GM21367 (cell line): ENCODE data around the gene SRBD1.

Experiments used
- ATAC-seq: cut with Tn5 transposase; IDR thresholded peaks from one replicate; pipeline ENCODE4 v1.9.1; 2021; ENCODE audit not compliant: unreplicated experiment

Gene SRBD1

GRCh38 chr2:45554073-45554741 is 56.9 kb downstream of the SRBD1 start:
- no peak for ATAC-seq

- ATAC-seq, result no peak
Observed at GRCh38 chr2:45551862-45552261, 59.2 kb downstream of the SRBD1 start.

DNA sequence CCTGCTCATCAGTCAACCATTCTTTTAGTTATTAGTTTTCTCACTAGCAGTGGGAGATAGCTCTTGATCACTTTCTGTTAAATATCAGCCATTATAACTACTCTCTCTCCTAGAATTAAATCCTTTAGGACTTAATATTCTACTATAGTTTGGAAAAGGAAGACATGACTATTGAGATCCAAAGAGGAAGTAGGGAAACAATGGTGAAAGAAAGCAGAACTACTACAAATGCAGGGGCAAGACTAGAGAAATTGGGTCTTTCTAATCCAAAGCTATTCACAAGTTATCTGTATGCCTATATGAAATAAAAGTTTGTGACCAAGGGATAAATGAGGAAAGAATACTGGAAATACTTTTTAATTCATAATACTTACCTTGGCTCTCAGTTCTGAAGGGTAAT is 65.1 kb downstream of the SRBD1 start:
- no peak for ATAC-seq

GRCh38 chr2:45543257-45543656 is 67.8 kb downstream of the SRBD1 start:
- ATAC-seq, result no peak

DNA sequence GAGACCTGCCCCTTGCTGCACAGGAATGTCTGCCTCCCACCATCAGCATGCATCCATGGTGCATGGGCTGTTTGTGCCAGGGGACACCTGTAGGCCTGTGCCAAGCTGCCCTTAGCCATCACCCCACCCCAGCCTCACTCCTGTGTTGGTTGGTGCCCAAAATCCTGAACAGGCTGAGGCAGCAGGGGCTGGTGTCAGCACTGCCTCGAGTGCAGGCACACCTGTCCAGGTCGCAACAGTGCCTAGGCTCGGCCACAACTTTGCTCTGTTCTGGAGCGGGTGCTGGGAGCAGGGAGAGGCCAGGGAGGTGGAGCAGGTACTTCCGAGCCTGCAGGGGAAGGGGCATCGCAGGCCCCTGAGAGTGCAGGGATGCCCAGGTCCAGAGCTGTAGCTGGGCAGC is 69.1 kb downstream of the SRBD1 start:
- ATAC-seq, result no peak

- no peak for ATAC-seq
Observed at GRCh38 chr2:45541450-45541849, 69.6 kb downstream of the SRBD1 start.

DNA sequence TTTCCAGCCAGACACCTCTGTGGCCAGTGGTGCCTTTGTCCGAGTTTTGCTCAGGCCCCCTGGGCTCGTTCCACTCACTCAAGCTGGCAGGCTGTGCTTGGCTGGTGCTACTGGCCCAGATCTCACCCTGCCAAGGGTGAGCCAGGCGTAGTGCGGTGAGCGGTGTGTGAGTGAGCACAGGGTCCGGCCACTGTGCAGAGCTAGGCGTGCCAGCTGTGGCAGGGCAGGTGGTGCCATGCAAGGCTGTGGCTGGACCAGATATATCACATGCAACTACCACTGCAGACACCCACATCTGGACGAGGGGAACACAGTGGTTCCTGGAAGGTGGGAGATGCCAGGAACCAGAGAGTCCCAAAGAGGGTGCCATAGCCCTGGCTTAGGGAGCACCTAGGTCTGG is 70.1 kb downstream of the SRBD1 start:
- ATAC-seq, result no peak

DNA sequence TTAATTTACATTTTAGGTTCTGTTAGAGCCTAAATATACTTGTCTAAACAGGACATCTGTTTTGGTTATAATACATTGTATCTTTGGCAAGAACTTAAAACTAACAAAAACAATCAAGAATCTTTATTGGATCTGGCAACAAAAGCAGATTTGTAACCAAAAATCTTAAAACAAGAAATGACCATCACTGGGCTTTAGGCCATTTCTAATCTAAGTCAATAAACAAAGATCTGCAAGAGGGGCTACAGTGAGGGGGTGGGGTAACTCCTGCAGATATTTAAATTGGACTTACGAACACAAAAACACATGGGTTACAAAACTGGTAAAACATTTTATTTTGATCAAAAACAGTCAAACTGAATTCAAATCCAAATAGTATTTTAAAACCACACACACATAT is 77.3 kb downstream of the SRBD1 start:
- ATAC-seq, result no peak

DNA sequence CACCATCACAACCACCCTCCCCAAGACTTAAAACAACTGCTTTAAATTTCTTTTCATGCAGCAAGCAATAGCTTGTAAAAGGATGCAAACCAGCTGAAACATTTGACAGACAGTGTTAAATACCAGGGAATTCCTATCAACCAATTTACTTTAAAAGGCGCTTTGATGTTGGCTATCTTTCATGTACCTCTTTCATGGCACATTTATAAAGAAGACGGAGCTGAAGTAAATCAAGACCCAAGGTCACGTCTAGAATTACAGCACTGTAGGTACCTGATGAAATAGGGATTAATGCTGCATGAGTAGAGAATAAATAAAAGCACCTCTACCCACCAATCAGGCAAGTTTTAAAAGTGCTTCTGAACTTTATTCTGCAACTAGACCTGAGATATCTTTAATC is 78.9 kb downstream of the SRBD1 start:
- no peak for ATAC-seq

DNA sequence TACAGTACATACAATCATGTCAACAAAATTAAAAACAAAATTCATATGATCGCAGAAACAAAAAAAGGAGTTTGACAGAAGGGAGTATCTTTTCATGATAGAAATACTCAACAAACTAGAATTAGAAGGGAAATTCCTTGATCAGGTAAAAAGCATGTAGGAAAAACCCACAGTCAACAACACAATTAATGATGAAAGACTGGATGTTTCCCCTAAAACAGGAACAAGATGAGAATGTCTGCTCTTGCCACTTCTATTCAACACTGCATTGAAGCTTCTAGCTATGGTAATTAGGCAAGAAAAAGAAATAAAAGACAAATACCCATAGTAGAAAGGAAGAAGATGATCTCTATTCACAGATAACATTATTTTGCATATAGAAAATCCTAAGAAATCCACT is 87.1 kb downstream of the SRBD1 start:
- no peak for ATAC-seq

GRCh38 chr2:45518546-45518945 is 92.5 kb downstream of the SRBD1 start:
- ATAC-seq, result no peak

DNA sequence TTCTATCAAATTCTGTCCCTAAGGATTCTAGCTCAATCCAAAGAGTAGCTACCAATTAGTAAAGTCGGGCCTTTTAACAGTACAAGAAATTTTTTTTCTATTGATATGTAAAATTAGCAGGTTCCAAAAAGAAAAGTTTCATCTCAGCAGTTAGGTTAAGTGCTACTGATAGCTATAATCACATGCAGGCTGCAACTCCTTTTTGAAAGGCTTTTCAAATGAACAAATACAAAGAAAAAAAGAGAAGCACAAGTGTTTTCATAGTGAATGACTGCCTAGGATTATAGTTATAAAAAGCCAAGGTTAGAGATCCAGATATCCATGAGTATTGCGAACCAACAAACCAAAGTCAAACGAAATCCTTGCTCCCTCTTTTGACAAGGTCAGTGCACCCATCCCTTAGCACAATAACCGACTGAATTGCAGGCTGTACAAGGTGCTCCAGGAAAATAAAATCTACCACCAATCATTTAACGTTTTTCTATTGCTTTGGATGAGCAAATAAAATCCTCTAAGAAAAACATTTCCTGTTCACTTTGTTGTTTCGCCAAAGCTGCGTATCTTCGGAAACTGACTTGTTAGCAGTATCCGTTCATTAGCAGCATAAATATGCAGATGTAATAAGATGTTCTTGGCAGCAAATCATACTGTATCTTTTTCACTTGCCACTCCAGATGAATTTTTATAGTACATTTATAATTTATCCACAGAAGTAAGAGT is 100.2 kb downstream of the SRBD1 start:
- ATAC-seq, result no peak

DNA sequence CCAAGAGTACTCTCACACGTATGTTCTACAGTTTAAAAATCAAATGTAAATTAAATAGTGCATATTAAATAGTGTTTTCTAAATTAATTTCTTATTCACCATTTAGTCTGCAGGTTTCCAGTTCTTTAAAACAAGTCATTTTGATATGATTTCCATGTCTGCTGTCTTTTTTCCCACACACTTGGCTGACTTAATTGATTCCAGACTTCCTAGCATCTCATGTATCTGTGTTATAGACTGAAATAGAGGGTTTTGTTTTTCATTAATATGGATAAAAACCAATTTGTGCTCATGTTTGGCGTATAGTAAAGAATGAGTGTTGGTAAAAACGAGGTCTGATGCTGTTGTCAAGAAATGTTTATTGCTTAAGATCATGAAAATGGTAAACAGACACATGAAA is 104.3 kb downstream of the SRBD1 start:
- ATAC-seq, result no peak

DNA sequence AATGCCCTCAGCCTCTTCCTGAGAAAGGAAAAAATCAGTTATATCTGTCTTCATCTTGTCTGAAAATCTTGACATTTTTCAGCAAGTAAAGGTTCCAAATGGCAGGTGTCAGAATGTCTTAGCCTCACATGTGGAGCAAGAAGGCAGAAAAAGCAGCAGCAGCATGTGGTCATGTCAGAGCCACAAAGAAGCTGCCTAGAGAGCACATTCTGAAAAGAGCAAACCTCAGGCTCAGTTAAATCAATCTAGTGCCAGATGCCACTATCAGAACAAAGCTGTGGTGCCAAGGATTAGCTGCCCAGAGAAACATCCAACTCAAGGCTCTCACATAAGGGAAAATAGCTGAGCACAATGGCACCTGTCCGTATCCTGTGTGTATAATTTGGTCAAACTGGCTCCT is 105.9 kb downstream of the SRBD1 start:
- no peak for ATAC-seq

DNA sequence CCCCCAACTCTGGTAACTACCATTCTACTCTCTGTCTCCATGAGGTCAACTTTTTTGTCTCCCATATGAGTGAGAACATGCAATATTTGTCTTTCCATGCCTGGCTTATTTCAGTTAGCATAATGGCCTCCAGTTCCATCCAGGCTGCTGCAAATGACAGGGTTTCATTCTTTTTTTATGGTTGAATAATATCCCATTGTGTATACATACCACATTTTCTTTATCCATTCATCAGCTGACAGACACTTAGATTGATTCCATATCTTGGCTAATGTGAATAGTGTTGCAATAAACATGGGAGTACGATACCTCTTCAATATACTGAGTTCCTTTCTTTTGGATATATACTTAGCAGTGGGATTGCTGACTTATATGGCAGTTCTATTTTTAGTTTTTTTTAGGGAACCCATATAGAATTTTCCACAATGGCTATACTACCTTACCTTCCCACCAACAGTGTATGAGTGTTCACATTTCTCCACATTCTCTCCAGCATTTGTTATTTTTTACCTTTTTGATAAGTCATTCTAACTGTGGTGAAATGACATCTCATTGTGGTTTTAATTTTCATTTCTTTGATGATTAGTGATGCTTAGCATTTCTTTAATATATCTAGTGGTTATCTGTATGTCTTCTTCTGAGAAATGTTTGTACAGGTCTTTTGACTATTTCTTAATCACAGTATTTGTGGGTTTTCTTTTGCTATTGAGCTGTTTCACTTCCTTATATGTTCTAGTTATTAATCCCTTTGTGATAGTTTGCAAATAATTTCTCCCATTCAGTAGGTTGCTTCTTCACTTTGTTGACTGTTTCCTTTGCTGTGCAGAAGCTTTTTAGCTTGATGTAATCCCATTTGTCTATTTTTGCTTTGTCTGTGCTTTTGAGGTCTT is 112.2 kb downstream of the SRBD1 start:
- no peak for ATAC-seq

DNA sequence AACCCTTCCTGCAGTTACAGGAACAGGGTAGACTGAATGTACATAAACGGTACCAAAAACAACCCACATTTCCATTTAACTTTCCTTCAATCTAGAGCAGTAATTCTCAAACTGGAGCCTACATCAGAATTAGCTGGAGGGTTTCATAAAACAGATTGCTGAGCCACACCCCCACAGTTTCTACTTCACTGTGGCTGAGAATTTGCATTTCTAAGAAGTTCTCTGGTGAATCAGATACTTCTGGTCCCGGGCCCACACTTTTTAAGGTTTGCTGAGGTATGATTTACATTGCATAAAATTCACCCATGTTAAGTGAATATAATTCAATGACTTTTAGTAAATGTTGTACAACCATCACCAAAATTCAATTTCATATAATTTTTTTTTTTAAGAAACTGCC is 113.7 kb downstream of the SRBD1 start:
- peak; percentile 79 for ATAC-seq

DNA sequence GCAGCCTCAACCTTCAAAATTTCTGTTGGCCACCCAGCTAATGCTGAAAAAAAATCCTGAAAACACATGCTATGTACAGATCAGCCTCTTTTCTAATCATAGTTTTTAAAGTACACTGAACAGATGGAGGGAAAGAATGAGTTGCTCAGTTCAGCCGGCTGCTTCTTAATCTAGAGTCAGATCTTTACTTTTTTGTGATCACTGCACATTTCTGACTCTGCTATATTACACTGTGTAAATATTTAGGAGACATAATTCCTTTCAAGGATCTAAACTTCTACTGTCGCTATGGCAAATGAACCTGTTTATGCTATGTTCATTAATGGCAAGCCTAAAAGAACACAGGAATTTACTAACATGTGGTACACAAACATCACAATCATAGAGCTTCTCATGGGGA is 114.2 kb downstream of the SRBD1 start:
- ATAC-seq, result no peak

- ATAC-seq, result no peak
Observed at GRCh38 chr2:45494978-45495293, 116.1 kb downstream of the SRBD1 start.

DNA sequence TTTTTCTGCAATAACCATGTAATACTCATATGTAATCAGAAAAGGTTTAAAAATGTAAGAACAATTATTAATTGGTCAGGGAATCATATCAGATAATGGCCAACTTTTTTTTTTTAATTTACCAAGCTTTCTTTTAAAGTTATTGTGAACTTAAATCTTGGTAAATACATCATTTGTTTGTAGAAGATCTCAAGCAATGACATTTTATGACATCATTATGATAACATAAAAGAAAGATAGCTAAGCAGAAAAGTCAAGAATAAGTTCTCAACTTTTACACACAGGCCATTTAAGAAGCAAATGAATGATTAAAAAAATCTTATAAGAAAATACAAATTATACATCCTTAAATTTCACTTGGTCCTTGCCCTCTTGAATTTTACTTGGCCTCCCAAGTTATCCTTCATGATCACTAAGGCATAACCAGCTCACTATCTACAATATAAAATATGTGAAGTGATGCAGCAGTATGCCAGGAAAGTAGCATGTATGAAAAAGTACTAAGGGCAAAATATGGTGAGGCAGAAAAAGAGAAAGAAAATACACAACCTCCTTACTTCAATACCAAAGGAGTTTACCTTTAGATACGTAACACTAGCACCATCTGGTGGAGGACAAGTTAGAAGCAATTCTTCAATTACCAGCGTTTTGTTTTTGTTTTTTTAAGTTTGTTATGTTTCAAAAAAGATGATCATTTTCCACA is 116.6 kb downstream of the SRBD1 start:
- ATAC-seq, result no peak

- no peak for ATAC-seq
Observed at GRCh38 chr2:45484965-45485364, 126.1 kb downstream of the SRBD1 start.

- ATAC-seq, result no peak
Observed at GRCh38 chr2:45483997-45484396, 127.1 kb downstream of the SRBD1 start.
